Jurkat, Clone E6-1 (cell line): ENCODE results near the gene ITGB3BP. TPM values are rescaled to one million over a fixed set of nuclear protein-coding genes. Genes with fewer than 3 reads are reported as not detected.
A peak's percentile ranks its signal among the peaks of the same experiment; 100 is the strongest.
"Not testable (repeated sequence)": the region's sequence is repeated elsewhere in the genome, so short reads cannot be mapped to it uniquely, and the experiment has no call there.

Experiments
- DNase-seq: peaks from one replicate; pipeline ENCODE4 v3.0.0-alpha.2; 2011; ENCODE audit warnings: low read depth, low spot score
- H3K4me3 ChIP-seq: 2 replicates; pipeline ENCODE4 v1.5.1; 2011; ENCODE audit warnings: mild to moderate bottlenecking, low read length, control low read depth, moderate library complexity
- polyA plus RNA-seq: library from polyadenylated mRNA; unstranded; fragments of >200 nt; gene quantifications from one replicate; pipeline ENCODE4 v1.2.1, GENCODE V29; 2012; ENCODE audit warnings: missing spikeins; ENCODE audit not compliant: insufficient read length, insufficient read depth

Gene ITGB3BP
- 84.3 TPM for polyA plus RNA-seq

DNA sequence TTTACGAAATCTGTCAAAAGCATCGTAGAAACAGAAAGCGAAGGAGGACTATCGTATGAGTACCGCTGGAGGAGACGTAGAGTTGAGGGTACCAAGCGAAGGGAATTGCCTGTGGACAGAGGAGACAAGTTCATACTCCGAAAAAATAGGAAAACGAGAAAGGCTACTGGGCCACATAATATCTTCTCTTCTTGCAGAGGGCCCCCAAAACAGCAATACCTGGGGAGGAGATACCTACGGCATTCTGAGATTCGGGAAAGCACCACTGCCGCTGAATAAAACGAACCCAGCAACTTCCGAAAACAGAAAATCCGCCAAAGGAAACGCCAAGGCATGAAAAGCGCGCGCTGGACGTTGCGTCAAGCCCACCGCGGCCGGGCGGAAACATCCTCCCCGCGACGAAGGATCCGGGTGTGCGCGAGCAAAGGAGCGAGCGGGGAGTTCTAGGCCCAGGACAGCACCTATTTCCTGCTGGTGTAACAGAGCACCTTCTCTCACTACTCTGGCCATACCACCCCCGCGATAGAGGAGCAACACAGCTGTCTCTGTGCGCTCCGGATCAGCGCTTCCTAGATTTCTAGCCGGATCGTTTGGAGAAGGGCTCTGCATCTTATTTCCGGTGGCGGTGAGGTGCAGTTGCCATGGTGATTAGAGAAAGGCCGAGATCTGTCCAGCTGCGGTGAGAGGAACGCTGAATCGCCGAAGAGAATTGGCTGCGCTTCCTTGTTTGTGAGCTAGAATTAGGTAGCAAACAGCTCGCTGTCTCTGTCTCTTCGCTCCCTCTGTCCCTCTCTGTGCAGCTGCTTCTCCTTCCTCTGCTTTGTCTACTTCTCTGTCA is at the start of gene ITGB3BP, which contains the start of gene EFCAB7:
ITGB3BP (minus strand) TSS at position 335 of the 838 bp plus-strand sequence; CDS start at position 243, 92 bp downstream.
EFCAB7 (plus strand) TSS at position 635 of the 838 bp plus-strand sequence. CDS start 2,048 bp downstream, outside the sequence.
- DNase-seq, result peak; percentile 84
- peak within 1 kb of the TSS; percentile 95 for H3K4me3 ChIP-seq

DNA sequence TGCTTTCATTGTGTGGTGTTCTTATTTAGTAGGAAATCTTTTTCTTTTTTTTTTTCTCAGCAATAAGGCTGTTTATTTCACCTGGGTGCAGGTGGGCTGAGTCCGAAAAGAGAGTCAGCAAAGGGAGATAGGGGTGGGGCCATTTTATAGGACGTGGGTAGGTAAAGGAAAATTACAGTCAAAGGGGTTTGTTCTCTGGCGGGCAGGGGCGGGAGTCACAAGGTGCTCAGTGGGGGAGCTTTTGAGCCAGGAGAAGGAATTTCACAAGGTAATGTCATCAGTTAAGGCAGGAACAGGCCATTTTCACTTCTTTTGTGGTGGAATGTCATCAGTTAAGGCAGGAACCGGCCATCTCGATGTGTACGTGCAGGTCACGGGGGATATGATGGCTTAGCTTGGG is 49.7 kb upstream of the ITGB3BP start:
- DNase-seq, H3K4me3 ChIP-seq: not testable (repeated sequence)

DNA sequence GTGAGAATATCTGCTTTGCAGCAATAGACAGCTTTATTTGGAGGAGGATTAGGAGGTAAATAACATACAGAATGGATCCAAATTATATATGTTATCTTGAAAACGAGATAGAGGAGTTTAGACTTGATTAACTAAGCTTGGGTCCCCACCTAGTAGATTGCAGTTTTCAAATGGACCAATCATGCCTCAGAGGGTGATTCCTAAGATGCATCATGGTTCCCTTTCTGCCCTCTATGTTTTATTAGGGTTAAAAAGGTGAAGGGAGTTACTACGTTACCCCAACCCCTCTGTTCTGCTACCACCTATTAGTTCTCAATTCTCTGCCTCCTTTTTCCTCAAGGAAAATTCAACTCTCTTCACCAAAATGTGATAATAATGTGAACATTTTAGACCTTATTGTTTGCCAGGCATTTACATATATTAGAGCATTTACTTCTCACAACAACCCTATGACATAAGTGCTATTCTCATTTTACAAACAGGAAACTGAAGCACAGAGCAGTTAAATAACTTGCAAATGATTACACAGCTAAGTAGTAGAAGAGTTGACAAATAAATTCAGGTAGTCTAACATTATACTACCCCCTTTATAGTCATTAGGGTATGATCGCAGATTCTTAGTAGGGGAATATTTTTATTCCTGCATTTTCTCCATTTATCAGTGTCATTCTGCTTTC is 46.8 kb upstream of the ITGB3BP start:
- no peak overlapping the region for H3K4me3 ChIP-seq
- DNase-seq, result no peak

DNA sequence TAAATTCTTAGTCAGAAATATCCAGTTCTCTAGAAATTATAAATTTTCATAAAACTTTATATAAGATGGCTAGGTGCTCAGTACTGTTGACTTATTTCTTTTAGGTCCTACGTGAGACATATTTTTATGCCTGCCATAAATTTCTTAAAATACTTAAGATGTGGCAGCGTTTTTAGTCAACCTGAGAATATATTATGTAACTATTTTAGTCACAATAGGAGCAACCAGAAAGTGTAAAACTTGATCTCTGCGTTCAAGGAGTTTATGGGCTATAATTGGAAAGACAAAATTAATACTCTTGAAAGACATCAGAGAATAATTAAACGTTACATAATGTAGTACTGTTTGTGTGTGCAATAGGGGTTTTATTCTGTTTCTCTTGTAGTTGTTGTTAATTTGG is 46.0 kb upstream of the ITGB3BP start:
- DNase-seq, result no peak
- H3K4me3 ChIP-seq, result no peak overlapping the region

DNA sequence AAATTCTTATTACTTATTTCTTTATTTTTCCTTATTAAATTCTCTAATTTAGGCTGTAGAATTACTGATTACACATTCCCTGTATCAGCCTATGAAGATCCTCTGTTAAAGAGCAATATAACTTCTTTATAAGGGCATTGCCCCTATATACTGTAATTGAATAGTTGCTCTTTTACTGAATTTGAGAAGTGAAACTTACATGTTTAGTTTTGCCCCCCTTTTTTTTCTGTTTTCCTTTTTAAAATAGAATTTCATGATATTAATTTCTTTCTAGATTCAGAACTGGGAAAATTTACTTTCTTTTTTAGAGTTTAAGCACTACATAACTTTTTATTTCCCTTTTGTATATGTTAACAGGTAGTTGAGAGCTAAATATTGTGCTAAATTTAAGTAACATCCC is 40.7 kb upstream of the ITGB3BP start:
- H3K4me3 ChIP-seq, result no peak overlapping the region
- DNase-seq, result no peak

- DNase-seq, result no peak
- no peak overlapping the region for H3K4me3 ChIP-seq
Observed at GRCh38 chr1:63559357-63559756, 36.3 kb upstream of the ITGB3BP start.

DNA sequence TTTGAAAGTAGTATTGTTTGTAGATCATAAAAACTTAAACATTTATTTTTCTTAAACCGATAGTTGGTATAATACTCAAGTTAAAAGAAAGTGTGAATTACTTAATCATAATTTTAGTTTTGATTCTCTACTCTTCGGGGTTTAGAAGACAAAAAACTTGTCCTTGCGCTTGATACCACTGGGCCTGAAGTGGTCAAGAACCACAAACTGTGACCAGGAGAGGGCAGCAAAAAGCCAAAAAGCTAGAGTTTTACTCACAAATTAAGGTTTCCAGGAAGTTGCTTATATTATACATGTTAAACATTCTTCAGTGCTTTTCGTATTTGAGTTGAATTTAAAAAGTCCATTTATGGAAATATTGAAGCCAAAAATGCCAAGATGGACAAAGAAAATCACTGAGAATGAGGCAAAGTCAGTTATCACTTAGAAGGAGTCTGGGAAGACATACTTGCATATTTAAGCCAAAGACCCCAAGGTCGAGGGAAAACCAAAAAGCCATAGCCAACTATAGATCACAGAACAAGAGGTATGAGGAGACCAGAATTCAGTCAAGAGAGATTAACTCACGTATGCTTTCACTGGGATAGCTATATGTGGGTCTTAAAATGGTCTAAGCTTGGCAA is 34.5 kb upstream of the ITGB3BP start:
- peak; percentile 20 for DNase-seq
- H3K4me3 ChIP-seq, result no peak overlapping the region

- H3K4me3 ChIP-seq, result no peak overlapping the region
- no peak for DNase-seq
Observed at GRCh38 chr1:63555480-63555879, 32.5 kb upstream of the ITGB3BP start.

GRCh38 chr1:63548877-63549276 is 25.9 kb upstream of the ITGB3BP start:
- H3K4me3 ChIP-seq, result no peak overlapping the region
- DNase-seq, result no peak

DNA sequence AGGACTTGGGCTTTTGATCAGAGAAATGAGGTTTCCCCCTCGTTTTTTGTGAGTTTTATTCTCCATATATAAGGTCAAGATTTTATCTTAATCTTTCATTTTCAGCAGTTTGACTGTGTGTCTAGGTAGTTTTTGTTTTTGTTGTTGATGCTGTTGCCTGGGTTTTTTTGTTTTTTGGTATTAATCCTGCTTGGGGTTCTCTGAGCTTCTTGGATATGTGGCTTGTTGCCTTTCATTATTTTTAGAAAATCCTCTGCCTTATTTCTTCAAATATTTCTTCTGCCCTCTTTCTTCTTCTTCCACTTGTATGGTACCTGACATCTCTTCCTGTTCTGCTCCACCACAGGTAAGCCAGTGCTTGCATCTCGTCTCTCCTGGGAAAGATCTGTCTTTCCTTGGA is 25.3 kb upstream of the ITGB3BP start:
- no peak for DNase-seq
- H3K4me3 ChIP-seq, result no peak overlapping the region

- no peak for DNase-seq
- H3K4me3 ChIP-seq, result no peak overlapping the region
Observed at GRCh38 chr1:63547621-63548294, 24.7 kb upstream of the ITGB3BP start.

DNA sequence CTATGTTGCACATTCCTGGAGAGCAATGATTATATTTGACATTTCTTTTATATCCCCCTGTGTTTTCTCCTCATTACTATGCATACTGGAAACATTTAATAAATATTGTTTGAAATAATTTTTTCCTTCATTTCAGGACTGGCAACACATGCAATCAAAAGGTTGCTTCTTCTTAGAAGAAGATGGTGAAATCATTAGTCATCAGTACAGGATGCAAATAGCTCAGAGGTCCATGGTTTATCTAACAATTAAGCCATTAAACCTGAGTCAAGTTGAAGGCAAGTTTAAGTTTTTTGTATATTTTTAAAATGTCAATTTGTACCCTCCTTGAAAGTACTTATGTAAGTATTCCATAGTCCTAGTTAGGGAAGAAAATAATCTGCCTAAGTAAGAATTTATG is 22.8 kb upstream of the ITGB3BP start:
- DNase-seq, result no peak
- no peak overlapping the region for H3K4me3 ChIP-seq

GRCh38 chr1:63537940-63538339 is 14.9 kb upstream of the ITGB3BP start:
- H3K4me3 ChIP-seq, result no peak overlapping the region
- peak; percentile 5 for DNase-seq

DNA sequence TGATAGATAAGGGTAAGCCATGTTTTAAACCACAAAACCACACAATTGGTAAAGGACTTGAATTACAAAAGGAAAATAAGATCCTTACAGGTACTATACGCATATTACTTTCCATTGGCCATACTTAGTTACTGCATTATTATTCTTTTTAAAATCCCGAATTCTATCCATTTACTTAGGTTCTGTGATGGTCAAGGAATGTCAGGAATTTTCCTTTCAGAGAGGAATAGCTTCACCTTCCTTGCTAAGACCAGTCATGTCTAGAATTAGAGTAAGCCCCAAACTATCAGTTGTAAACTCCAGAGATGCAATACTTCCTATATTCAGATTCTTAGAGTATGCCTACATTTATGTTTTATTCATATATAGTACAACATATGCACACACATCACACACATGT is 14.0 kb upstream of the ITGB3BP start:
- no peak for DNase-seq
- no peak overlapping the region for H3K4me3 ChIP-seq

DNA sequence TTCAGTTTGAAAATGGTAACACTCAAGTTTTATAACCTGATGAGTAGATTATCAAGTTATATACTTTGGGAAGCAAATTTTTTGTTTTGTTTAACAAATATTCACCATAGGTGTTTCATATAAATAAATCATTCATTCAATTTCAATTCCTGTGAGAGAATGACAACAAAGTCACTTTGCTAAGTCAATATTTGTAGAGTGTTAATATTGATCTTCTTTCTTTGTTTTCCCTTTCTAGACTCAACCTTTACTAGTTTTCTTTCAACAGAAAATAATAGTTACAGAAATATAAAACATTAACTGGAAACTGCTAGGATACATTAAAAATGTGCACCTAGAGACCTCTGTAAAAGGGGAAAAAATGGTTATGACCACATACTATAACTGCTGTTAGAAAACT is 11.4 kb upstream of the ITGB3BP start:
- DNase-seq, result no peak
- H3K4me3 ChIP-seq, result no peak overlapping the region

DNA sequence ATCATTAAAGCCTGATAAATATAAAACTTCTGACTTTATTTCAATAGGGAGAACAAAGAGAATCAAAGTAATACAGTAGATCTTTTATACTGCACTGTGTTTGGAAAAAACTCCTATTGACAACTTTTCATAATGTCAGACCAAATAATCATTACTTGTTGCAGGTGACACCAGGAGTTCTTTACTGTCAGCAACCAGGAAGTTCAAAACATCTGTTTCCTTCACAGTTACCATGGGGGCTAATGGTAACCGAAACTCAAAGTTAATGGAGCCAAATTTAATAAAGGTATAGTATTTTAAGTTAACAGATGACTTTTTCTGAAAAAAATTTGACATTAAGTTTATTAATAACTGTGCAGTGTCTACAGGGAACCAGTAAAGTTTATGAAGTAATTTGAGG is 10.9 kb upstream of the ITGB3BP start:
- H3K4me3 ChIP-seq, result no peak overlapping the region
- DNase-seq, result no peak

DNA sequence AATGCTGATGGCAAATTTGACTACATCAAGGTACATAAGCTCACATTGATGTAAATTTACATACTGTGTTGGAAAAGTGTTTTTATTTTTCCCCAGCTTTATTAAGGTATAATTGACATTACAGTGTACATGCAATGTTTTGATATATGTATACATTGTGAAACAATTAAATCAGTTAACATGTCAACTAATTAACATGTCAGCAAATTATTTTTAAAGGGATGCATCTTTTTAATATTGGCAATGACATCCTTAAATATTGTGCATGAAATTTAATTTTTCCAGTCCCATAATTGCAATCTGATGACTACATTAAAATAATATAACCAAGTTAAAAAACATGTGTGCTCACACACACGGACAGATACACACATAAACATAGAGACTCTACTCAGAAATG is 9.7 kb upstream of the ITGB3BP start:
- no peak for DNase-seq
- H3K4me3 ChIP-seq, result no peak overlapping the region

DNA sequence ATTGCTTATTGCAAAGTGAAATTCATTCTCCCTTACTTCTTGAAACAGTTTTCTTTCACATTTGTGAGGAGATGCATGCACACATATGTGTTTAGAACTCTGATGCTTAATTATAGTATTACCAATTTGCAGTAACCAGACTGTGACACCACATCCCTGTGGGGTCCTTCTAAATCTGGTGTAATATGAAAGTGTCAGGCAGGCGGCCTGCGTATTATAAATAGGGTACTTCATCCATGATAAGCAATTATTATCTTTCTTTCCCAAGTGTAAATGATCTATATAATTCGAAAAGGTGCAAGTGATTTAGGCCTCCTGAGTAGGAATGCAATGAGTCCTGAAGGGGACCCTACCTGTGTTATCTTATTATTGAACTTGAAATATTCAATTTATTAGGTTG is 1.2 kb upstream of the ITGB3BP start:
- peak overlapping the region; percentile 95 for H3K4me3 ChIP-seq
- DNase-seq, result no peak

- no peak for DNase-seq
- peak overlapping the region; percentile 95 for H3K4me3 ChIP-seq
Observed at GRCh38 chr1:63523738-63524137, 713 bp upstream of the ITGB3BP start.
